Spleen (tissue), 11 donors: ENCODE data around the gene SLC25A41. TPM values are rescaled to one million over a fixed set of nuclear protein-coding genes. Genes with fewer than 3 reads are reported as not detected.

ENCODE experiments used
- DNase-seq: peaks from one replicate; pipeline ENCODE4 v3.0.0-alpha.2; 2020
- H3K27ac ChIP-seq, 8 donors: fragments of 200-600 bp; sonication (generic) in 7 of 8; 1 replicate in 4 of 8; 2 replicates in 4 of 8; pipeline versions ENCODE4 v1.5.0 to v1.8.0; 2016 to 2021; ENCODE audit warnings: inconsistent platforms in 4 of 8, mild to moderate bottlenecking in 4 of 8, moderate library complexity in 1 of 8
- H3K27me3 ChIP-seq, 7 donors: fragments of 200-600 bp; sonication (generic) in 6 of 7; replicated peaks in 1 of 7; 1 replicate in 4 of 7; 2 replicates in 3 of 7; pipeline versions ENCODE4 v1.5.0 to v1.8.0; 2016 to 2021; ENCODE audit warnings: inconsistent platforms in 3 of 7, mild to moderate bottlenecking in 1 of 7
- H3K36me3 ChIP-seq, 6 donors: fragments of 200-600 bp; sonication (generic) in 5 of 6; 1 replicate in 4 of 6; 2 replicates in 2 of 6; pipeline versions ENCODE4 v1.5.0 to v1.8.0; 2016 to 2021; ENCODE audit warnings: inconsistent platforms in 2 of 6
- H3K4me1 ChIP-seq, 6 donors: fragments of 200-600 bp; sonication (generic) in 5 of 6; 1 replicate in 3 of 6; 2 replicates in 3 of 6; pipeline versions ENCODE4 v1.5.0 to v1.8.0; 2016 to 2021; ENCODE audit warnings: inconsistent platforms in 3 of 6
- H3K4me3 ChIP-seq, 8 donors: fragments of 200-600 bp; sonication (generic) in 7 of 8; 1 replicate in 4 of 8; 2 replicates in 4 of 8; pipeline versions ENCODE4 v1.5.0 to v1.8.0; 2016 to 2021; ENCODE audit warnings: inconsistent platforms in 4 of 8, mild to moderate bottlenecking in 4 of 8, moderate library complexity in 2 of 8
- H3K9me3 ChIP-seq, 8 donors: fragments of 200-600 bp; sonication (generic) in 7 of 8; 1 replicate in 4 of 8; 2 replicates in 4 of 8; pipeline versions ENCODE4 v1.5.0 to v1.8.0; 2016 to 2021; ENCODE audit warnings: inconsistent platforms in 4 of 8
- POLR2A ChIP-seq, 3 donors: fragments of 450-650 bp; IDR thresholded peaks; one replicate each; pipeline ENCODE4 v1.5.1; 2017; ENCODE audit warnings: antibody characterized with exemption in 3 of 3, mild to moderate bottlenecking in 1 of 3
- POLR2AphosphoS5 ChIP-seq, 3 donors: sonication (generic); formaldehyde crosslinking; IDR thresholded peaks; one replicate each; pipeline ENCODE4 v1.5.1; 2017; ENCODE audit warnings: antibody characterized with exemption in 3 of 3
- WGBS, 5 donors: extraction: QIAGEN DNeasy Blood & Tissue Kit in 3 of 5; methylation state at CpG; one replicate each; pipeline versions ENCODE4 v1.1.5 to v1.1.7; 2013 to 2018; 5-methylcytosine and 5-hydroxymethylcytosine counted together
- intact Hi-C: fragments of 100-400 bp; cut with DNase I; formaldehyde crosslinking; loops from one replicate; pipeline ENCODE4 v1.15.0; 2023; ENCODE audit warnings: low total_unique reads
- polyA plus RNA-seq, 3 donors: library from polyadenylated mRNA; stranded (reverse); fragments of 200-250 nt; gene quantifications; one replicate each; pipeline ENCODE4 v1.2.1, GENCODE V29; 2013
- total RNA-seq, 7 donors: library from RNA; depleted of rRNA in 3 of 7; stranded (reverse); fragments of >200 nt in 3 of 7; fragmentation: NEBNext Ultra II Directional in 4 of 7; extraction: Animal tissue kit (Norgen Biotek cat#: 25700) in 4 of 7; gene quantifications; one replicate each; pipeline versions ENCODE4 v1.1.0 to v1.2.1, GENCODE V29; 2016 to 2021
- TF ChIP-seq, protein P1 (sequence below), 11 experiments: fragments of 200-600 bp in 7 of 11; fragments of 450-650 bp in 4 of 11; sonication (generic) in 4 of 11; IDR thresholded peaks in 8 of 11; conservative IDR thresholded peaks in 3 of 11; 1 replicate in 7 of 11; 2 replicates in 4 of 11; pipeline versions ENCODE4 v1.4.0 to v1.8.0; 2016 to 2021; ENCODE audit warnings: antibody characterized with exemption in 11 of 11, inconsistent platforms in 4 of 11, mild to moderate bottlenecking in 1 of 11
- donor health status: healthy with polysubstance abuse.
- donor health status: DM: no; HTN: no; CAD: no; lungs with moderate emphysema.
- donor health status: DM: no; HTN: no; CAD: no.
- donor health status: Bipolar disorder and iron deficiency.
- donor health status: healthy.
- donor health status: DM: no; HTN: no; CAD: no.
- donor health status: DM: yes; HTN: yes; CAD: no.

The SLC25A41 gene
- total and polyA plus RNA-seq, 10 donors = 0.18 to 0.77 (median 0.46) TPM; not detected in 6

DNA sequence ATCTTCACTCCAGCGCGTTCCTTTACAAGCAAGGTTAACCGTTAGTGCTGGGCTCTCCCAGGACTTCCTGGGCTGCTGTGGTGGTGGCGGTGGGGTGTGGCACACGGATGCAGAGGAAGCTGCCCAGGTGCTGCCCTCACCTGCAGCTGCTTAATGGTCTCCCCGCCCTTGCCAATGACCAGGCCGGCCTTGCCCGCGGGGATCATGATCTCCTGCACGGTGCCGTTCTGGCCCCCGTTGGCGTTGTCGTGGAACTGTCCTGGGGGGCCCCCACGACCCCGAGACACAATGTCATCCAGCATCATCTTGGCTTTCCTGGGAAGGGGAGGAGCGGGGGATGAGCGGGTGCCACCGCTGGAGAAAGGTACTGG lies 15.0 kb downstream of the SLC25A41 start:
- peak in 1 of 3 donors; percentile 37 for TF ChIP-seq POLR2AphosphoS5 (IDR thresholded peaks at IDR 0.05)
- TF ChIP-seq POLR2A (IDR thresholded peaks at IDR 0.05) = no peak
- intact Hi-C loops = no loop called here
- peaks cover 3 to 88% (median 79%) of the 10 kb centered on the region in 6 donors for H3K36me3 ChIP-seq
- DNase-seq = no peak
- H3K4me1 ChIP-seq = peaks cover 10 to 46% (median 23%) of the 10 kb centered on the region in 6 donors
- no peak overlapping the region for H3K4me3 ChIP-seq
- 92 to 95% (median 94%) methylated on average over 17 to 19 of the region's 19 CpGs for WGBS, 5 donors
- H3K9me3 ChIP-seq = no peaks in the 10 kb centered on the region
- no peak overlapping the region for H3K27ac ChIP-seq
- H3K27me3 ChIP-seq = no peaks in the 10 kb centered on the region

DNA sequence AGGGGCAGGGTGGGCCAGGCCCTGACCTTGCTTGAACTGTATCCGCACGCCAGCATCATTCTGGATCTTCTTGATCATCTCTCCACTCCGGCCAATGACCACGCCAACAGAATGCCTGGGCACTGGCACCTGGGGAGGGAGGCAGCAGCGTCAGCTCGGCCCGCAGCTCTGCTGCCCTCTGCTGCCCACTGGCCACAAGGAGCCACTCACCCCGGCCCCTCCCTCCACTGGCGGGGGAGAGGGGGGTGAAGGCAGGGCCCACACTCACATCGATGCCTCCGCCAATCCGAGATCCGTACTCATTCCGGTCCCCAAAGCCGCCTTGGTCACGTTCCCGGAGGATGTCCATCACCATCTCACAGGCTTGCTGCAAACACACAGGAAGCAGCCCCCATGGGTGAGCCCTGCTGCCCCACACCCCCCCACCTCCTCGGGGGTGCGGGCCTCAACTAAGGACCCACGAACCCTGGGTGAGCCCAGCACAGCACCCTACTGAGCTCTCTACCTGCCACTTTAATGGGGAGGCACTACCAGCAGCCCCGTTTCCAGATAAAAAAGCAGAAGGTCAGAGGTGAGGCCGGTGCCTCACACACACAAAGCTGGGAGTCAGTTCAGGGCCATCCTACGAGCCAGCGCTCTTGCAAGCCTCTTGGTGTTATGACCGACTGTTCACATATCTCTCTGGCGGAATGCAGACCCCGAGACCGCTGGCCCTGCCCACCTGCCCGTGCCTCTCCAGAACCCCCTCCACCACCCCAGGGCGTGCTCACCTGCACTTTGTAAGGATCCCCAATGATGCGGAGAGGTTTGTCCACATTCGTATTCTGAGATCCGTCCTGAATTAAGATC lies 15.6 kb downstream of the SLC25A41 start:
- TF ChIP-seq POLR2AphosphoS5 (IDR thresholded peaks at IDR 0.05) (peak in 1 of 3 donors; percentile 64), POLR2A (IDR thresholded peaks at IDR 0.05) (no peak)
- TF ChIP-seq, protein P1, sequence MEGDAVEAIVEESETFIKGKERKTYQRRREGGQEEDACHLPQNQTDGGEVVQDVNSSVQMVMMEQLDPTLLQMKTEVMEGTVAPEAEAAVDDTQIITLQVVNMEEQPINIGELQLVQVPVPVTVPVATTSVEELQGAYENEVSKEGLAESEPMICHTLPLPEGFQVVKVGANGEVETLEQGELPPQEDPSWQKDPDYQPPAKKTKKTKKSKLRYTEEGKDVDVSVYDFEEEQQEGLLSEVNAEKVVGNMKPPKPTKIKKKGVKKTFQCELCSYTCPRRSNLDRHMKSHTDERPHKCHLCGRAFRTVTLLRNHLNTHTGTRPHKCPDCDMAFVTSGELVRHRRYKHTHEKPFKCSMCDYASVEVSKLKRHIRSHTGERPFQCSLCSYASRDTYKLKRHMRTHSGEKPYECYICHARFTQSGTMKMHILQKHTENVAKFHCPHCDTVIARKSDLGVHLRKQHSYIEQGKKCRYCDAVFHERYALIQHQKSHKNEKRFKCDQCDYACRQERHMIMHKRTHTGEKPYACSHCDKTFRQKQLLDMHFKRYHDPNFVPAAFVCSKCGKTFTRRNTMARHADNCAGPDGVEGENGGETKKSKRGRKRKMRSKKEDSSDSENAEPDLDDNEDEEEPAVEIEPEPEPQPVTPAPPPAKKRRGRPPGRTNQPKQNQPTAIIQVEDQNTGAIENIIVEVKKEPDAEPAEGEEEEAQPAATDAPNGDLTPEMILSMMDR (IDR thresholded peaks at IDR 0.05 in 8 of 11, conservative IDR thresholded peaks at IDR 0.05 in 3 of 11) = peak in 1 of 11 experiments; percentile 41
- 75 to 88% (median 86%) methylated on average over 32 to 33 of the region's 33 CpGs for WGBS, 5 donors

DNA sequence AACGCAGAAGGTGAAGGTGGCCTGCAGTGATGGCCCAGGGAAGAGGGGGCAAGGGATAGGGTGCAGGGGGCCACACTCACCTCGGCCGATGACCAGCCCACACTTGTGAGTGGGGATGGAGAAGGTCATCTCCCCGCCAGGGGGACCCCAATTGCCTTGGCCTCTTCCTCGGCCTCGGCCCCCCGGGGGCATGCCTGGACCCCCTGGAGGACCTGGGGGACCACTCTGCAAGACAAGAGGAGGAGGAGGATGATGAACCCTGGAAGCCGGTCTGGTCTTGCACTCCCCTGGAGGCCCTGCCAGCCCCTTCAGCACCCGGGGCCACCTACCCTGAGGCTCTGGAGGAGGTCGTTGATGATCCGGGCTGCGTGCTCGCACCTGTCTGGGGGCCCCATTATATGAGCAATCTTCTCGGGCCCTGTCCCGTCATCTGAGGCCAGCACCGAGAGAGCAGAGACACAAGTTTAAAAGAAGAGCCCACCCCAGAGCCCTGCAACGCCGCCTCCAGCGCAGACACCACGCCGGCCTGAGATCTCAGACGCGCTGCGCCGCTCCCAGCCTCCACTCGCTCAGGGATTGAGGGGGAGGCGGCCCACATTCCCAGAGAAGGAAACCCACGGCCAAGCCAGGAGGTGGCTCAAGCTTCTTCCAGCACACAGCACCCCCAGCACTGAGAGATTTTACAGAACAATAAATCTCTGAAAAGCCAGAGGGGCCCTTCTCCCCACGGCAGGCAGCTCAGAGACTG lies 16.7 kb downstream of the SLC25A41 start:
- Histone ChIP-seq H3K9me3 (no peaks in the 10 kb centered on the region), H3K27me3 (no peaks in the 10 kb centered on the region), H3K4me3 (no peak overlapping the region), H3K36me3 (peaks cover 3 to 92% (median 80%) of the 10 kb centered on the region in 6 donors), H3K4me1 (peaks cover 0 to 29% (median 7%) of the 10 kb centered on the region in 6 donors), H3K27ac (no peak overlapping the region)
- intact Hi-C loops = no loop called here
- TF ChIP-seq, protein P1 (IDR thresholded peaks at IDR 0.05 in 8 of 11, conservative IDR thresholded peaks at IDR 0.05 in 3 of 11) = no peak
- no peak for TF ChIP-seq POLR2A (IDR thresholded peaks at IDR 0.05)
- peak in 1 of 3 donors; percentile 35 for TF ChIP-seq POLR2AphosphoS5 (IDR thresholded peaks at IDR 0.05)
- no peak for DNase-seq
- WGBS, 5 donors = 94 to 96% (median 95%) methylated on average over 11 to 29 of the region's 29 CpGs

More for the DNA sequence above, 15.6 kb downstream of the SLC25A41 start:
- Histone ChIP-seq H3K9me3 (no peaks in the 10 kb centered on the region), H3K4me3 (no peak overlapping the region), H3K27me3 (no peaks in the 10 kb centered on the region), H3K4me1 (peaks cover 4 to 40% (median 17%) of the 10 kb centered on the region in 6 donors), H3K27ac (no peak overlapping the region), H3K36me3 (peaks cover 3 to 94% (median 80%) of the 10 kb centered on the region in 6 donors)
- intact Hi-C loops = no loop called here
- no peak for DNase-seq

DNA sequence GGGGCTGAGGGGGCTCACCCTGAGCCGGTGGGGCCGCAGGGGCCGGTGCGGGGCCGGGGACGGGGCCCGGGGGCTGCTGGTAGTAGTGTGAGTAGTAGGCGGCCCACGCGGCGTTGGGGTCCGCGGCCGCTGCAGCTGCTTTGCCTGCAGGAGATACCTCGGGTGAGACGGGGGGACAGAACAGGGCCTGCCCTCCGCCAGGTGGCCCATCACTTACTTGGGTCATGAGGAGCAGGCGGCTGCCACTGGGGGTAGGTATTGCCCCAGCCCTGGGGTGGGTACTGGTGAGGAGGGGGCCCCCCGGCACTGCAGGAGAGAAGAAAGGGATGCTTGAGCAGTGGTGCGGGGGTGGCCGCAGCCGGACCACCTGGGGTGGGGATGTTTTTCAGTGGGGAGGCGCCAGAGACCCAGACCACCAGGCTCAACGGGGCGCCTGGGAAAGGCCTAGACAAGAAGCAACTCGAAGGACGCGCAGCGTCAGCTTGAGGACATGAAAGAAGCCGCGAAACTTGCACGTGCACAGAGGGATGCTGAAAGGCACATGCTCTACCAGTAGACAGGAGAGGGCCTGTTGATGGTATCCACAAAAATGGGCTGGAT lies 17.9 kb downstream of the SLC25A41 start:
- no peaks in the 10 kb centered on the region for H3K27me3 ChIP-seq
- H3K4me1 ChIP-seq = peaks cover 0 to 18% (median 0%) of the 10 kb centered on the region in 6 donors
- H3K9me3 ChIP-seq = no peaks in the 10 kb centered on the region
- WGBS, 5 donors = 92 to 98% (median 94%) methylated on average over 15 to 32 of the region's 32 CpGs
- TF ChIP-seq, protein P1 (IDR thresholded peaks at IDR 0.05 in 8 of 11, conservative IDR thresholded peaks at IDR 0.05 in 3 of 11) = no peak
- TF ChIP-seq POLR2AphosphoS5 (IDR thresholded peaks at IDR 0.05) = no peak
- no peak for TF ChIP-seq POLR2A (IDR thresholded peaks at IDR 0.05)
- intact Hi-C loops = no loop called here
- H3K4me3 ChIP-seq = no peak overlapping the region
- no peak for DNase-seq
- no peak overlapping the region for H3K27ac ChIP-seq
- H3K36me3 ChIP-seq = peaks cover 3 to 81% (median 72%) of the 10 kb centered on the region in 6 donors
